Ecto neural progenitor cell (in vitro differentiated cells): ENCODE measurements around the gene KCND3.
"Not testable (repeated sequence)": the region's sequence is repeated elsewhere in the genome, so short reads cannot be mapped to it uniquely, and the experiment has no call there.

Source experiments
- DNase-seq: peaks from one replicate; pipeline ENCODE4 v3.0.0-alpha.2; 2018; ENCODE audit warnings: low spot score

The KCND3 gene

GRCh38 chr1:111775966-111776365 is 213.5 kb downstream of the KCND3 start:
- DNase-seq, result no peak

- no peak for DNase-seq
Observed at GRCh38 chr1:111770916-111771315, 218.6 kb downstream of the KCND3 start.

GRCh38 chr1:111769517-111770146 is 219.8 kb downstream of the KCND3 start:
- DNase-seq, result no peak

- DNase-seq, result no peak
Observed at GRCh38 chr1:111768625-111769024, 220.8 kb downstream of the KCND3 start.

- no peak for DNase-seq
Observed at GRCh38 chr1:111768023-111768422, 221.4 kb downstream of the KCND3 start.

- DNase-seq, result no peak
Observed at GRCh38 chr1:111762332-111762731, 227.1 kb downstream of the KCND3 start.

- DNase-seq, result no peak
Observed at GRCh38 chr1:111761717-111762116, 227.8 kb downstream of the KCND3 start.

GRCh38 chr1:111758373-111758772 is 231.1 kb downstream of the KCND3 start:
- DNase-seq, result no peak

- DNase-seq, result no peak
Observed at GRCh38 chr1:111756124-111756513, 233.3 kb downstream of the KCND3 start.

- peak; percentile 95 for DNase-seq
Observed at GRCh38 chr1:111755331-111756123, 233.9 kb downstream of the KCND3 start, which contains the start of gene DDX20. DDX20 (plus strand) TSS chr1:111755901; CDS start chr1:111755925, 24 bp downstream.

GRCh38 chr1:111754984-111755330 is 234.5 kb downstream of the KCND3 start:
- no peak for DNase-seq

- DNase-seq, result no peak
Observed at GRCh38 chr1:111751906-111752575, 237.4 kb downstream of the KCND3 start.

GRCh38 chr1:111750856-111751255 is 238.6 kb downstream of the KCND3 start:
- DNase-seq, result no peak

- no peak for DNase-seq
Observed at GRCh38 chr1:111749628-111750027, 239.8 kb downstream of the KCND3 start.

- no peak for DNase-seq
Observed at GRCh38 chr1:111747947-111748346, 241.5 kb downstream of the KCND3 start.

- DNase-seq, result no peak
Observed at GRCh38 chr1:111747282-111747734, 242.2 kb downstream of the KCND3 start.

- DNase-seq, result no peak
Observed at GRCh38 chr1:111746614-111746999, 242.9 kb downstream of the KCND3 start.

GRCh38 chr1:111745675-111746613 is 243.5 kb downstream of the KCND3 start:
- no peak for DNase-seq

- DNase-seq, result no peak
Observed at GRCh38 chr1:111743679-111744101, 245.8 kb downstream of the KCND3 start.

GRCh38 chr1:111742938-111743549 is 246.4 kb downstream of the KCND3 start:
- DNase-seq, result peak; percentile 16

- DNase-seq, result not testable (repeated sequence)
Observed at GRCh38 chr1:111742292-111742691, 247.2 kb downstream of the KCND3 start.
